ENCODE data around the gene METRN.

- TF ChIP-seq CTCF (IDR thresholded peaks at IDR 0.05) (no peak), POLR2A (IDR thresholded peaks at IDR 0.05) (no peak)
Observed at GRCh38 chr16:760545-761343, 45.8 kb downstream of the METRN start, which contains the start of gene MSLN.

Measured in Peyer's patch (tissue), 4 donors.